ENCODE measurements around the gene MYL9.

MYL9 gene

DNA sequence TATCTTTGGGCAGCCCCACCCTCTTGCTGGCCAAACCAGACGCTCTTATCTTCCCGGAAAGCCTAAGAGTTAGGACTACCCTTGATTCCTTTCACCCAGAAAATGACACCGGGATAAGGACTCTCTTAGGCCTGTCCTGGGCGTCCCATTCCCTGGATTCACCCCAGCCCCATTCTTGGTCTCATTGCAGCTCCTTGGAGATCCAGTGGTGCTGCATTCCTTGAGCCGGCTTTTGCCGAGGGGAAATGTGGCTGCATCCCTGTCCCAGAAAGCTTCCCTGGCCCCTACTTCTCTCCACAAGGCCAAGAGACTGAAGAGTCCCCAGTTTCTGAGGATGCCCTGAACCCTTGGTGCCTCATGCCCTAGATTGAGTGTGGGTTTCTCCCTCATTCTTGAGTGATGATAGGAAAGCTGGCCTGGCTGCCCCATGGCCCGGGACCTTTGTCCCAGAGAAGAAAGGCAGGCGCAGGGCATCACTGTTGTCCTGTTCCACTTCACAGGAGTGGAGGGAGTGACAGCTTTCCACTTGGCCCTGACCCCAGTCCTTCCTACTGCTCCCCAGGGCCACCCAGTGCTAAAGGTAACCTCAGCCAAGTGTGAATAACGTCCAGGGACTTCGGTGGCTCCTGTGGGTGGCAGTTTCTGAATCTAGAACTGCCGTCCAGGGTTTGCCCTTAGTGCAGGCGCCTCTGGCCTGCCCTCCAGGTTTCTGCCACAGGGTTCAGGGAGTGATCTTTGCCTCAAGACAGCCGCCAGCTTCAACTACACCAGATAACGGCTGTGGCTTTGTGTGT is 42.7 kb upstream of the MYL9 start:
- TF ChIP-seq ZFX (IDR thresholded peaks at IDR 0.05): no peak
- TF ChIP-seq CTCF (conservative IDR thresholded peaks at IDR 0.05): no peak
- no peak overlapping the region for H3K27ac ChIP-seq

DNA sequence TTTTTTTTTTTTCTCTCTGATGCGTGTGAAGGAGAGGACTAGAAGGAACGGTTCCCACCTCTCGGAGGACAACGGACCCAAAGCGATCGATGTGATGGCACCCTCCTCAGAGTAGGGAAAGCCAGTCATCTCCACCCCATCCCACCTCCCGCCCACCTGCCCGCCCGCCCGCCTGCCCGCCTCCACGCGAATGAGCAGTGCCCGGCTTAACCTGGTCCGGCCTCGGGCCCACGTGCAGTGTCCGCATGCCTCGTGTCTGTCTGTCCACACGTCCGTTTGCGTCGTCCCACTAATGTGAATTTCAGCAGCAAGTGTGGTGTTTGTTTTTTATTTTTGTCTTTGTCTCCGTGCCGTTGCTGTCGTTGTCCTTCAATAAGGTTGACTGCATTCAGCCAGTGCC is 42.1 kb upstream of the MYL9 start:
- no peak for TF ChIP-seq CTCF (conservative IDR thresholded peaks at IDR 0.05)
- TF ChIP-seq ZFX (IDR thresholded peaks at IDR 0.05): no peak
- no peak overlapping the region for H3K27ac ChIP-seq

GRCh38 chr20:36499723-36500501 is 41.4 kb upstream of the MYL9 start:
- no peak for TF ChIP-seq ZFX (IDR thresholded peaks at IDR 0.05)
- TF ChIP-seq CTCF (conservative IDR thresholded peaks at IDR 0.05): no peak
- H3K27ac ChIP-seq: no peak overlapping the region

- TF ChIP-seq ZFX (IDR thresholded peaks at IDR 0.05) (no peak), CTCF (conservative IDR thresholded peaks at IDR 0.05) (no peak)
Observed at GRCh38 chr20:36501367-36502006, 39.8 kb upstream of the MYL9 start.

DNA sequence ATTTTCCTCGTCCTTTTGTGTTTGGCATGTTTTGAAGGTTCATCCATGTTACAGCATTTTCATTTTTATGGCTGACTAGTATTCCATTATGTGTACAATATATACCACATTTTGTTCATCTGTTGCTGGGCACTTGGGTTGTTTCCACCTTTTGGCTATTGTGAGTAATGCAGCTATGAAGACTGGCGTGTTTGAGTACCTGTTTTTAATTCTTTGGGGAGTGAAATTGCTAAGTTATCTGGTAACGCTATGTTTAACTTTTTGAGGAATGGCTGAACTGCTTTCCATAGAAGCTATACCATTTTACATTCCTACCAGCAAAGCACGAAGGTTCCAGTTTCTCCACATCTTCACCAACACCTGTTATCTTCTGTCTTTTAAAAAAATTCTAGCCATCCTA is 37.0 kb upstream of the MYL9 start:
- TF ChIP-seq ZFX (IDR thresholded peaks at IDR 0.05) (no peak), CTCF (conservative IDR thresholded peaks at IDR 0.05) (no peak)
- H3K27ac ChIP-seq: no peak overlapping the region

More at GRCh38 chr20:36501367-36502006, 39.8 kb upstream of the MYL9 start:
- no peak overlapping the region for H3K27ac ChIP-seq

DNA sequence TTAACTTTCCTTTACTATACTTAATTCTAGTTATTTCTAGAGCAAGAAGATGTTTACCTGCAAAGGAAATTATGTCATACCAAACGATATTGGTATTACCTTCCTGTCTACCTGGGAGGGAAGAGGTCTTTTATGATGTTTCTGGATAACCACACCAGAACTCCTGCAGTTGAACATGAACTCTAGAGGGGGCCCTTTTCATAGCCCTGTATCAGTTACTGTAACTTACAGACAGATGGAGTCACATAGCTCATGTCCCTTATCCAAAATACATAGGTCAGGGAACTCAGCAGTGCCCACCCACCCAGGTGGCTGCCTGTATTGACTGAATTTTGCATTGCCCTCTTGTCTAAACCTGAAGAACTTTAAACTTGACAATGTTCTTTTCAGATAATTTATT is 35.1 kb upstream of the MYL9 start:
- TF ChIP-seq ZFX (IDR thresholded peaks at IDR 0.05) (no peak), CTCF (conservative IDR thresholded peaks at IDR 0.05) (no peak)
- no peak overlapping the region for H3K27ac ChIP-seq

- TF ChIP-seq CTCF (conservative IDR thresholded peaks at IDR 0.05): no peak
- TF ChIP-seq ZFX (IDR thresholded peaks at IDR 0.05): no peak
Observed at GRCh38 chr20:36507746-36508145, 33.6 kb upstream of the MYL9 start.

More at GRCh38 chr20:36507746-36508145, 33.6 kb upstream of the MYL9 start:
- no peak overlapping the region for H3K27ac ChIP-seq

Data from C4-2B (cell line).